ENCODE measurements around the gene PISD.
A peak's percentile ranks its signal among the peaks of the same experiment; 100 is the strongest.

The PISD gene

DNA sequence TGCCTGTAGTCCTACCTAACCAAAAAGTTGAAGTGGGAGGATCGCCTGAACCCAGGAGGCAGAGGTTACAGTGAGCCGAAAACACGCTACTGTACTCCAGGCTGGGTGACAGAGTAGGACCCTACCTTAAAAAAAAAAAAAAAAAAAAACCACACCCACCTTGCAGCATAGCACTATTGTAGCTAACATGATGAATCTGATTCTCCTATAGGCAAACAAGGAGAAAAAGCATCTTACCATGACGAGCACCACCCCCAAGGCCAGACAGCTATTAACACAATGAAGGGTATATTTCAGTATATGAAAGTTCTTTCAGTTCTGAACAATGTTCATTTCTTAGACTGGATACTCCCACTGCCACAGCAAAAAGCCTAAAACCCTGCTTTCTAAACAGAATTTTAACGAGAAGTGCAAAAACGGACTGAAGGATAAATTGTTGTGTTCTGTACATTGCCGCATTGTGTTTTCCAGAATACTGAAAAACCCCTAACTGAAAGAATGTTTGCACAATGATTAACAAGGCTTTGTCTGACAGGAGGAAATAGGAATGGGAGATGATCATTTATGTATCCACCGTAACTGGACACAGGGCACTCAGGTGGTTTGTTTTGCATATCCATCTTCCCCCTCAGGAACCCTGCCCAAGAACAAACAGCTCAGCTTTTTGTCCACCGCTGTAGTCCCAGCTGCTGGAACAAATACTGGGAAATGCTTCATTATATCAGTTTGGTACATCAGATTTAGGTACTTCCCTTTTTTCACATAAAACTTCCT, 8.9 kb downstream of the PISD start:
- no peak for DNase-seq (ENCODE audit: low read depth in 2 of 2)

- DNase-seq (ENCODE audit: low read depth in 2 of 2): no peak
Measured at GRCh38 chr22:31652088-31652487, 9.9 kb downstream of the PISD start.

- no peak for DNase-seq (ENCODE audit: low read depth in 2 of 2)
Measured at GRCh38 chr22:31651664-31652063, 10.4 kb downstream of the PISD start.

DNA sequence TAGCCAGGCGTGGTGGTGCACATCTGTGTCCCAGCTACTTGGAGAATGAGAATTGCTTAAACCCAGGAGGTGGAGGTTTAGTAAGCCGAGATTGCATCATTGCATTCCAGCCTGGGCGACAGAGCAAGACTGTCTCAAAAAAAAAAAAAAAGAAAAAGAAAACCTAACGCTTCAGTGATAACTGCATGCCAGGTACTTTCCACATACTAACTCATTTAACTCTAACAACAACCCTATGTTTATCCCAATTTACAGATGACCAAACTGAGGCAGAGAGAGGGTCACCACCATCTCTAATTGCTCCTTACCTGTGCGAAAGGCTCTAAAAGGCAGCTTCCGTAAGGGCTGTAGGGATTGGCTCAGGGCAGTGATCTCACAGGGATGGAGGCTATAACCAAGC, 11.6 kb downstream of the PISD start:
- no peak for DNase-seq (ENCODE audit: low read depth in 2 of 2)

- DNase-seq (ENCODE audit: low read depth in 2 of 2): no peak
Measured at GRCh38 chr22:31647523-31648320, 14.3 kb downstream of the PISD start.

- DNase-seq (ENCODE audit: low read depth in 2 of 2): no peak
Measured at GRCh38 chr22:31647066-31647465, 14.9 kb downstream of the PISD start.

DNA sequence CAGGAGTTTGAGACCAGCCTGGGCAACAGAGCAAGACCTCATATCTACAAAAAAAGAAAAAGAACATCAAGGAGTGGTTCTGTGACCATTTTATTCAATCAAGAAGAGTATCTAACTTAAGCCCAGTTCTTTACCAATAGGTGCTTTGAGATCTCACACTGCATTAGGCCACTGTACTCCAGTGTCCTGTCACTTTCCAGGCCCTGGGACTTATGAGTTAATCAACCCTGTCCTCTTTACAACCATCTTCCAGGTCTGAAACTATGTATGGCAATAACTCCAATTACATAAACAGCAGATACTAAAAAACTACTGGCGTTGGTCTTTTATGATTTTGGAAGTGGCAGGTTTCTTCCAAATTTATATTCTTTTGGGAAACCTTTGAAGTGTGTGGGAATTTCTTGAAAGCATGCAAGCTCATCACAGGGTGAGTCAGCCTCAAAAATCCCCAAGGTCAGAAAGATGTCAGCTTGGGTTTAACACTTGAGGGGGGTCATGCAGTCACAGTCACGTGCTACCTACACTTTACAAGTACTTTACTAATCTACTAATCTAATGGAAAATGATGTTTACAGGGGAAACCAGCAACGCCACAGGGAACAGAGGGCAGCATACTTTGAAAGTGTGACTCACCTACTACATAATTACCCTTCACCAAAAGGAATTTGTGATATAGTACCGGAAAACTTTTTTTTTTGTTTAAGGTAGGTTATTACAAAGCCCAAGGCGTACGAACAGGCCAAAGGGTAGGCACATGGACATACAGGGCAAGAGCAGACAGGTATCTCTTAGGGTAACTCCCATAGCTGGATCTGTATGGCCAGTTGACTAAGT, 15.6 kb downstream of the PISD start:
- DNase-seq (ENCODE audit: low read depth in 2 of 2): peak in 1 of 2 donors; percentile 34

- DNase-seq (ENCODE audit: low read depth in 2 of 2): no peak
Measured at GRCh38 chr22:31639436-31640039, 22.5 kb downstream of the PISD start.

GRCh38 chr22:31637891-31638618, 24.0 kb downstream of the PISD start:
- no peak for DNase-seq (ENCODE audit: low read depth in 2 of 2)

DNA sequence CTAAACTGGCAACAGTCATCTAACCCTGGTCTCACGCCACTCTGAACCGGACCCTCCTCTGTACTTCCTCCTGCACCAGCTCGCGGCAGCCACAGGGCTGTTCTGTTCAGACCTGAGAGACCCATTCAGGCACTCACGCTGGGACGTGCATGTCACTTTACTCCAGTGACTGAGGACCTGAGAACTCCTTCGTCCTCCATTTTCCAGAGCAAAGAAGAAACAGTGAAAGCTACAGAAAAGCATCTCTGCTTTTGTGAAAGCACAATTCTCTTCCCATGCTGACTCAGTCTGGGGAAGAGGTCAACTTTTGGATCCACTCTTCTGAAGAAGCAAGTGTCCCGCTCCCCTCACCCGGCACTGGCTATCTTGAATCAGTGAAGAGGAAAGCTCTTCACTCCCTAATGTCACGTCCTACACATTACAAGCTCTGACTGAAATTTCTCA, 24.5 kb downstream of the PISD start:
- no peak for DNase-seq (ENCODE audit: low read depth in 2 of 2)

- DNase-seq (ENCODE audit: low read depth in 2 of 2): no peak
Measured at GRCh38 chr22:31635638-31636306, 26.2 kb downstream of the PISD start.

- no peak for DNase-seq (ENCODE audit: low read depth in 2 of 2)
Measured at GRCh38 chr22:31631436-31631835, 30.6 kb downstream of the PISD start.

DNA sequence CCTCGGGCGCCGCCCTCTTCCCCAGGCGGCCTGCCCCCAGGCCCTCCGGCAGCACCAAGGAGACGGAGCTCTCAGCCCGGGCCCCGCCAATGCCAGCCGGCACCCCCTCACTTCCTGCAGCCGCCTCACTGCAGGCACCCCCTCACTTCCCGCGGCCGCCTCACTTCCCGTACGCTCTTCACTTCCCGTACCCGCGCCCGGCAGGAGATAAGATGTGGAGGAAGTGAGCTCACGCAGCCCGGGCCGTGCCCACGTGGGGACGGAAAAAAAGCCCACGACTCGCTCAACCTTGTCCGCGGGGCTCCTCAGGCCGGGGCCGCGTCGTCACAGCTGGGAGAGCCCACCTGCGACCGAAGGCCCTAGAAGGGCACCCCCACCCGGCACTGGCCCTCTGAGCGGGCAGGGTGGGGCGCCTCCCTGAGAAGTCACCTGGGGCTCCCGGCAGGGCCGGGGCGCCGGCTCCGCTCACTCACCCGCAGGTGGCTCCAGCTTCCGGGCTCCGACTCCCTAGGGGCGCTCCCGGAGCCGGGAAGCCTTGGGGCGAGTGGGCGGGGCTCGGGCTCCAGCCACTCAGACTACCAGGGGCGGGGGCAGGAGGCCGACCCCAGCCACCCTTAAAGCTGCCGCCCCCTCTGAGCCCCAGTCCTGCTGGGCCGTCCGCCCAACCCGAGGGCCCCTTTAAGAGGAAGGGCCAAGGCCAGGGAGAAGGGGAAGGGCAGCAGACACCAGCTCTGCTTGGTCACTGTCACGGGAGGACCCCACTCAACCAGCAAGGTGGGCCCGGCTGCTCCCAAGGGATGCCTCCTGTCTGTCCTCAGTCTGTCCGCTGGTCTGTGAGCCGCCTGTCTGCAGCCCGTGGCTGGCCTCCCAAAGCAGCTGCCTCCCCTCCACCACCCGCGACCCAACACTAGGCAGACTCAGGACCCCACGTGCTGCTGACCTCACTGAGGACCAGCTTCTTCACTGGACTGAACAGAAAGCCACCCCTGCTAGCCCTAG, 31.4 kb downstream of the PISD start:
- peak; percentile 75 to 77 for DNase-seq (ENCODE audit: low read depth in 2 of 2)

GRCh38 chr22:31629741-31630184, 32.3 kb downstream of the PISD start:
- no peak for DNase-seq (ENCODE audit: low read depth in 2 of 2)

DNA sequence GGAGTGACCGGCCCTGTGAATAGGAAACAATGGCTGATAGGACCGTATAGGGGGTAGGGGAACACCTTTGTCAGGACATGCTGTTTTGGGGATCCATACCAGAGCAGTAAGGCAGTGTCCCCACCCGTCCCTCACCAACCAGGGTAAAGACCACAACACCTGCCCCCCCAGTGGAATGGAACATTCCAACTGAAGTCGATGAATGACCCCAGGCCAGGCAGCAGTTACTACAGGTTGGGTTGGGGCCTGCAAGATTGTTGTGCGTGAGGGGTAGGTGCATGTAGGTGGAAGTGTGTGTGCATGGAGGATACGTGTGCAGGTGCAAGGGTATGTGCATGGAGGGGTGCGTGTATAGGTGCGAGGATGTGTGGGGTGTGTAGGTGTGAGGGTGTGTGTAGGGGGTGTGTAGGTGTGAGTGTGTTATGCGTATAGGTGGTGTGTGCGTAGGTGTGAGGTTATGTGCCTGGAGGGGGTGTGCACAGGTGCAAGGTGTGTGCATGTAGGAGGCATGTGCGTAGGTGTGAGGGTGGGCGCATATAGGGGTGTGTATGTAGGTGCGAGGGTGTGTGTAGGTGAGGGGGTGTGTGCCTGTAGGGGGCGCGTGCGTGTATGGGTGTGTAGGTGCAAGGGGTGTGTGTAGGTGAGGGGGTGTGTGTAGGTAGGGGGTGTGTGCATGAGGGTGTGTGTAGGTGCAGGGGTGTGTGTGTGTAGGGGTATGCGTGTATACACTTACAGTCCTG, 32.9 kb downstream of the PISD start:
- DNase-seq (ENCODE audit: low read depth in 2 of 2): no peak

DNA sequence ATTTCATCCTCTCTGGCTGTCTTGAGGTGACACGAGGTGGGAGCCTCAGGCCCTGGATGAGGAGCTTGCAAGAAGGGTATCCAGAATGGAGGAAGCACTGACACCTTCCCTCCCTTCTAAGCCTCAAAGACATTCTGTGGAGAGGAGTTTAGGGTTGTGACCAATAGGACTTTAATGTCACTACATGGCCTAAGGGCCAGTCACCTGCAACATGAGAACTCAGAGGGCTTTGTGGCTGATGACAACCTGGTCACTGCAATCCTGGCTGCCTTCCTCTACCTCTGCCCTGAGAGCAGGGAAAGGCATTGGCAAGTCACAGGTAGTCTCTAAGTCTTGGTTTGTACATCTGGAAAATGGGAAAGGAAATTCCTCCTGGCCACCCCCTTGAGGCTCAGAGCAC, 33.7 kb downstream of the PISD start:
- no peak for DNase-seq (ENCODE audit: low read depth in 2 of 2)

GRCh38 chr22:31627223-31627731, 34.7 kb downstream of the PISD start:
- DNase-seq (ENCODE audit: low read depth in 2 of 2): no peak

GRCh38 chr22:31626427-31627150, 35.4 kb downstream of the PISD start:
- DNase-seq (ENCODE audit: low read depth in 2 of 2): no peak

Measured in stimulated activated CD8-positive, alpha-beta memory T cell treated with anti-CD3 and anti-CD28 coated beads, Interleukin-15, amount 100 ng/mL, for 4 hours (primary cell).